Fibroblast of the aortic adventitia (primary cell): Measurements from ENCODE around the gene SH3RF3. TPM values are rescaled to one million over a fixed set of nuclear protein-coding genes. Genes with fewer than 3 reads are reported as not detected.

Experiments used
- DNase-seq: peaks from one replicate; pipeline ENCODE4 v3.0.0-alpha.2; 2010; ENCODE audit warnings: low read depth
- H3K4me3 ChIP-seq: 2 replicates; pipeline ENCODE4 v1.5.1; 2011; ENCODE audit warnings: low read depth, mild to moderate bottlenecking, control low read depth, low read length, moderate library complexity
- CTCF ChIP-seq: IDR thresholded peaks from 2 replicates; pipeline ENCODE4 v1.5.1; 2011; ENCODE audit warnings: mild to moderate bottlenecking, low read length, control low read depth, inconsistent platforms; ENCODE audit not compliant: insufficient read depth
- total RNA-seq: library from RNA; depleted of rRNA; stranded (reverse); fragments of >200 nt; gene quantifications from 2 replicates; pipeline ENCODE4 v1.2.3, GENCODE V29; 2012; ENCODE audit warnings: low replicate concordance

Gene SH3RF3
- total RNA-seq, 1 donor: 8.4 TPM

GRCh38 chr2:109143214-109144187, 14.5 kb downstream of the SH3RF3 start:
- DNase-seq: no peak
- no peak for TF ChIP-seq CTCF
- H3K4me3 ChIP-seq: no peak overlapping the region

GRCh38 chr2:109144271-109144670, 15.3 kb downstream of the SH3RF3 start:
- no peak for TF ChIP-seq CTCF
- no peak for DNase-seq
- H3K4me3 ChIP-seq: no peak overlapping the region

GRCh38 chr2:109144721-109145120, 15.7 kb downstream of the SH3RF3 start:
- no peak for TF ChIP-seq CTCF
- H3K4me3 ChIP-seq: no peak overlapping the region
- DNase-seq: no peak

GRCh38 chr2:109145286-109145685, 16.3 kb downstream of the SH3RF3 start:
- H3K4me3 ChIP-seq: no peak overlapping the region
- DNase-seq: no peak
- TF ChIP-seq CTCF: no peak

- no peak for TF ChIP-seq CTCF
- H3K4me3 ChIP-seq: no peak overlapping the region
- DNase-seq: no peak
These were observed 18.4 kb downstream of the SH3RF3 start for GRCh38 chr2:109147405-109147804.

GRCh38 chr2:109148117-109148746, 19.2 kb downstream of the SH3RF3 start:
- peak; percentile 57 for DNase-seq
- no peak overlapping the region for H3K4me3 ChIP-seq
- no peak for TF ChIP-seq CTCF
